ENCODE data around the gene POU5F1.
A peak's percentile ranks its signal among the peaks of the same experiment; 100 is the strongest.
"Not testable (repeated sequence)": the region's sequence is repeated elsewhere in the genome, so short reads cannot be mapped to it uniquely, and the experiment has no call there.

The POU5F1 gene

DNA sequence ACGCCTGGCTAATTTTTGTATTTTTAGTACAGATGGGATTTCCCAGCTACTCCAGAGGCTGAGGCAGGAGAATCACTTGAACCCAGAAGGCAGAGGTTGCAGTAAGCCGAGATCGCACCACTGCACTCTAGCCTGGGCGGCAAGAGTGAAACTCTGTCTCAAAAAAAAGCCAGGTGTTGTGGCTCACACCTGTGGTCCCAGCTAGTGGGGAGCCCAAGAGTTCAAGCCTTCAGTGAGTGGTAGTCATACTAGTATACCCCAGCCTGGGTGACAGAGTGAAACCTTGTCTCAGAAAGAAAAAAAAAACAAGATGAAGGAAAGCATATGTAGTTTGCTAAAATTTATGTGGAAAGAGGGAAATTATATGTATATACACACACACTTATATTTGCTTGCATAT is 20.0 kb upstream of the POU5F1 start:
- DNase-seq (ENCODE audit: low read depth): no peak

- not testable (repeated sequence) for DNase-seq (ENCODE audit: low read depth)
Observed at GRCh38 chr6:31189223-31189622, 18.7 kb upstream of the POU5F1 start.

- no peak for DNase-seq (ENCODE audit: low read depth)
Observed at GRCh38 chr6:31187780-31188194, 17.3 kb upstream of the POU5F1 start.

DNA sequence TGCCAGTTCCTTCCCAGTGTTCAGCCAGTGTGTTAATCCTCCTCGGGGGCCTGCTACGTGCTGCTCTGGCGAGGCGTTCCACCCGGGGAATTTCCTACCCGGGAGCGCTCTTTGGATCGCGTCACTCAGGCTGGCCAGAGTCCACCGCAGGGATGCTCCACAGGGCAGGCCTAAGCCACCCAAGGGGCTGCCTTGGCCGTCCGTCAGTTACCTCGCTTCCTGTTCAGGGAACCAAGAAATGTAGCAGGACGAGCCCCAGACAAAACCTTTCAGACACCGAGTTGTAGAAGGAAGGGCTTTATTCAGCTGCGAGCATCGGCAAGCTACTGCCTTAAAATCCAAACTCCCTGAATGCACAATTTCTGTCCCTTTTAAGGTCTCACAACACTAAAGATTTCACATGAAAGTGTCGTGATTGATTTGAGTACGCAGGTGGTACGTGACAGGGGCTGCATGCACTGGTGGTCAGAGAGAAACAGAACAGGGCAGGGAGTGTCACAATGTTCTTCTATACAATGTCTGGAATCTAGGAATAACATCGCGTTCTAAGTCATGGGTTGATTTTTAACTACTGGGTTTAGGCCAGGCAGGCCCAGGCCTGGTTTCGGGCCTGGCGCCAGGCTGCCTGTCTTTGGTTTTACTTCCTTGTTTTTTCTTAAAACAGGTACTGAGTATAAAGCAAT is 15.7 kb upstream of the POU5F1 start:
- no peak for DNase-seq (ENCODE audit: low read depth)

DNA sequence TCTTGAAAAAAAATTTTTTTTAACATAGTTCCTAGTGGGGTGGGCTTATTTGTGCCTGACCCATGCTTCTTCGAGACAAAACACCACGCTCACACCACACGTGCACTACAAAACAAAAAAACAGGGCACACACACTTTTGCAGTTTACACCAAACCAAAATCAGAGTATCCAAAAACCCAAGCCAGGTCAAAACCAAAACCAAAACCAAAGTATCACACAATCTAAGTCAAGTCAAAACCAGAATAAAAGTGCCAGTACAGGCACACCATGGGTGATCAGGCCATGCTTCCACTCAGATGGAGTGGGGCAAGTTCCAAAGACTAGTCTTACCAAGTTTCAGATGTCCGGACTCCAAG is 15.2 kb upstream of the POU5F1 start:
- DNase-seq (ENCODE audit: low read depth): not testable (repeated sequence)

- DNase-seq (ENCODE audit: low read depth): not testable (repeated sequence)
Observed at GRCh38 chr6:31183859-31184258, 13.4 kb upstream of the POU5F1 start.

- not testable (repeated sequence) for DNase-seq (ENCODE audit: low read depth)
Observed at GRCh38 chr6:31183287-31183686, 12.8 kb upstream of the POU5F1 start.

DNA sequence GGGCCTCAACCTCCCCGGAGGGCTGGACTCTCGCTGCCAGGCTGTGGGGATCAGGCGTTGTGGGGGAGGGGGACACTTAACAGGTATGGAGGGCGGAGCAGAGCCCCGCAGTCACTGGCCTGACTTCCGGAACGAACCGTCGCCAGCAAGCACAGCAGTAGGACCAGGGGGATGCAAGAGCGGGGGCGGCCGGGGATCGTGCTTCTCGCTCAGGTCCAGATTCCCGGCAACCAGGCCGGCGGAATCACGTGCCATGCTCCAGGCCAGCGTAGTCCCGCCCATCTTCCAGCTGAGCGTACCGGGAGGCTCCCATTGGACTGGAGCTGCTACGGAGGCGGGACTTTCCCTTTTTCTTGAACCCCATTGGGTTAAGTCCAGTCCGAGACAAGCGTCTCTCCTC is 10.0 kb upstream of the POU5F1 start:
- DNase-seq (ENCODE audit: low read depth): no peak

GRCh38 chr6:31179896-31180295 is 9.4 kb upstream of the POU5F1 start:
- DNase-seq (ENCODE audit: low read depth): no peak

DNA sequence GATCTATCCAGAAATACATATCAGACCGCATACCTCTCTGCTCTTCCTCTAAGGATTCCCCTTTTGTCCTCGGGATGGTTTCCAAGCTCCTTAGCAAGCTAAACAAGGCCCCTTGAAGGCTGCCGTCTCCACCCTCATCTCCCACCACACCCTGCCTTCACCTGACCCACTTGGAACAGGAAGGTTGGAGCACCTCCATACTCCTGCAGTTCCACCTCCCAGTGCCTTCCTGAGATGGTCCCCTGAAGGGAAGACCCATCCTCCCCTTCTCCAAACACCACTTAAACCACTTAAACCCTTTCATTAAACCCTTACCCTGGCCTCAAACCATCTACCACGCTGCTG is 8.5 kb upstream of the POU5F1 start:
- no peak for DNase-seq (ENCODE audit: low read depth)

DNA sequence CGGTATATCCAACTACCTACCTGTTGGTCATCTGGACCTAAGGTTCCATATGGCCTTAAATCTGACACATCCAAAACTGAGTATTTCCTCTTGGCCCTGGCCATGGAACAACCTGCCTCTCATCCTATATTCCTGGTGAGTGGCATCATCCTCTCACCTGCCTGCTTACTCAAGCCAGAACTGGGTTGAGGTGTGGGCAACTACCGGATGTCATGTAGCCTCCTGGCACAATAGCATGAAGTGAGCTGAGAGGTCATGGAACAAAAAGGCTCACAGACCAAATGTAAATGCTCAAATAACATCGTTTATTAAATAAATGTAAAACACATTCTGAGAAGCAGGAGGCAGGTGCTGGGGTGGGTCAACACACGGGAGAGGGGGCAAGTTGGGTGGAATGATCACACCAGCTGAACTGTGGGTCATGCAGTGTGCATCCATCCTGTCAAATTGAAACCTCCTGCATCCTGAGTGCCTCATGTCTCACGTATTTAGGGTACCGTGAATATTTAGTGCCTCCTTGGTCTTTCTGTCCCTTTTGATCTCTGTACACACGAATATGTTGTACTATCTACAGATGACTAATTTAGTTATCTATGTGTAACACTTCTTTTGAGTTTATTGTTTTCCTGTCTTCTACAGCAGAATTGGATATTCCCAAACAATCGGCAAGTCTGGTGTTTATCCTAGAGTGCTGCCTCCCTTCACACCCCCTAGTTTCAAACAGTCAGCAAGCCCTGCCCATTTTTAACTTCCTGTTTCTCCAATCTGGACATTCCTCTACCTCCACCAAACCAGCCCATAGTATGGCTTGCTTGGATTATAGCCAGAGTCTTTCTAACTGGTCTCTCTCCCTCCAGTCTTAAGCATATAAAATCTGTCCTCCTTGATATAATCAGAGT is 7.9 kb upstream of the POU5F1 start:
- DNase-seq (ENCODE audit: low read depth): no peak

- peak; percentile 22 for DNase-seq (ENCODE audit: low read depth)
Observed at GRCh38 chr6:31175971-31176370, 5.5 kb upstream of the POU5F1 start.

GRCh38 chr6:31174378-31174777 is 3.9 kb upstream of the POU5F1 start:
- DNase-seq (ENCODE audit: low read depth): no peak

DNA sequence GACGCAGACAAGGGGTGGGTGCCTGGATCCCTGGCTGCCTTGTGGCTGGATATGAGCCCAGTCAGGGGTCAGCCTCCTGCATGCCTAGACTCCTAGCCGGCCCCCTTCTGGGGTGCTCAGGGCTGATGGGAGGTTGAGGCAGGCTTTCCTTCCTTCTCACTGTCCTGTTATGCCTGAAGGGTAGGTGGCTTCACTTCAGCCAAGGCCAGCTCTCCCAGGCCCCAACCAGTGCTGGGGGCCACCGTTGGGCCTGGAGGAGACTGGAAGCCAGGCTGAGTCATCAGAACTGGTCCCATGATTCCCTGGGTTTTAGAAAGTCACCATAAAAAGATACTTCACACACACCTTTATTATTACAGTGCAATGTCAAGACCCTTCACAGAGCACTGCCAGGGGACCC is 2.9 kb upstream of the POU5F1 start:
- DNase-seq (ENCODE audit: low read depth): no peak

GRCh38 chr6:31172973-31173384 is 2.5 kb upstream of the POU5F1 start:
- no peak for DNase-seq (ENCODE audit: low read depth)

DNA sequence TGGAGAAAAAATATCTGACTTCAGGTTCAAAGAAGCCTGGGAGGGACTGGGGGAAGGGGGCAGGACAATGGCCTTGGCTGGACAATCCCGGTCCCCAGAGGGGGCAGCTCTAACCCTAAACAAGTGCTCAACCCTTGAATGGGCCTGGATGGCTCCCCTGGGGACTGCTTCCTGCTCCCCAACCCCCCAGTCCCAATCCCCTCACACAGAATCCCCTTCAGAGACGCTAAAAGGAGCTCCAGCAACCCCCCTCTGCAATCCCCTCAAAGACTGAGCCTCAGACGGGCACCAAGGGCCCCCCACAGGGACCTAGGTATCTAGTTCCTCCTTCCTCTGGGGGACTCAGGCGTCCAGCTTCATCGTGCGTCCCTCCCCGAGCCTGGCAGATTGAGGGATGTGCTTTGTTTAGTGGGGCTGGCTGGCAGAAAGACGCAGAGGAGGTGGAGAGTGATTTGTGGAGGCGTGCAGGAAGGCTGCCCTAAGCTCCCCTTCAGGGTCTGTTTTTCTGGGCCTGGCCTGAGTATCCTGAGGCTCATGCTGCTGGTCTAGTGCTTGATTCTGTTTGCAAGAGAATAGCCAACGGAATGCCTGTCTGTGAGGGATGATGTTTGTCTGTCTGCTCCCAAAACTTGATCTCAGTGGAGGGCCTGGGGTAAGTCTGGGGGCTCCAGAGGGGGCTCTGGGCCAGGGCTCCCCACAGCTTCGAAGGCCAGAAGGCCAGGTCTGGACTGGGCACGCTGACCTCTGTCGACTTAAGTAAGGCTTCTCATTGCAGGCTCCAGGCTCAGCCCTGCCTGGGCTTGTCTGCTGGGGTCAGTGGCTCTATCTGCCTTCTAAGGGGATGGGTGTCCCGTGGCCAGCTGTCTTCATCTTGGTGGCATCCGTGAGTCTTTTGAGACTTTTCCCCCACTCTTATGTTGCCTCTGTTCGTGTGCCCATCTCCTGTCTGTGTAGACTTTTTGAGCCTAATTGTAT is 1.7 kb upstream of the POU5F1 start:
- no peak for DNase-seq (ENCODE audit: low read depth)

GRCh38 chr6:31170987-31171671 is 647 bp upstream of the POU5F1 start:
- DNase-seq (ENCODE audit: low read depth): no peak

DNA sequence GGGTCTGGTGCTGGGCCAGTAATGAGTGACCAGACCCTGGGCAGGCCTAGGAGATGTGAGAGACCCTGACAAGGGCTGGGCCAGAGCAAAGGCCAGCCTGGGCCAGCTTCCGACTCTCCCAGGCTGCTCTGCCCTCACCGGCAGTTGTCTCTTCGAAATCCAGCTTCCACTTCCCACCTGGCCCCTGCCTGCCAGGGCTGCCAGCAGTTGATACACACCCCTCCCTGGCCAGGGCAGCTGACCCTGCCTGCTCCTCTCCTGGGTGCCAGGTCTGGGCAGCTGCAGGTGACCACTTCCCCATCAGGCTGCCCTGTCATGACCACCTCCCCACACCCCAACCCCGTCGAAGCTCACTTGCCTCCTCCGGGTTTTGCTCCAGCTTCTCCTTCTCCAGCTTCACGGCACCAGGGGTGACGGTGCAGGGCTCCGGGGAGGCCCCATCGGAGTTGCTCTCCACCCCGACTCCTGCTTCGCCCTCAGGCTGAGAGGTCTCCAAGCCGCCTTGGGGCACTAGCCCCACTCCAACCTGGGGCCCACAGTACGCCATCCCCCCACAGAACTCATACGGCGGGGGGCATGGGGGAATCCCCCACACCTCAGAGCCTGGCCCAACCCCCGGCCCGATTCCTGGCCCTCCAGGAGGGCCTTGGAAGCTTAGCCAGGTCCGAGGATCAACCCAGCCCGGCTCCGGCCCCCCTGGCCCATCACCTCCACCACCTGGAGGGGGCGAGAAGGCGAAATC is 453 bp downstream of the POU5F1 start:
- not testable (repeated sequence) for DNase-seq (ENCODE audit: low read depth)

DNA sequence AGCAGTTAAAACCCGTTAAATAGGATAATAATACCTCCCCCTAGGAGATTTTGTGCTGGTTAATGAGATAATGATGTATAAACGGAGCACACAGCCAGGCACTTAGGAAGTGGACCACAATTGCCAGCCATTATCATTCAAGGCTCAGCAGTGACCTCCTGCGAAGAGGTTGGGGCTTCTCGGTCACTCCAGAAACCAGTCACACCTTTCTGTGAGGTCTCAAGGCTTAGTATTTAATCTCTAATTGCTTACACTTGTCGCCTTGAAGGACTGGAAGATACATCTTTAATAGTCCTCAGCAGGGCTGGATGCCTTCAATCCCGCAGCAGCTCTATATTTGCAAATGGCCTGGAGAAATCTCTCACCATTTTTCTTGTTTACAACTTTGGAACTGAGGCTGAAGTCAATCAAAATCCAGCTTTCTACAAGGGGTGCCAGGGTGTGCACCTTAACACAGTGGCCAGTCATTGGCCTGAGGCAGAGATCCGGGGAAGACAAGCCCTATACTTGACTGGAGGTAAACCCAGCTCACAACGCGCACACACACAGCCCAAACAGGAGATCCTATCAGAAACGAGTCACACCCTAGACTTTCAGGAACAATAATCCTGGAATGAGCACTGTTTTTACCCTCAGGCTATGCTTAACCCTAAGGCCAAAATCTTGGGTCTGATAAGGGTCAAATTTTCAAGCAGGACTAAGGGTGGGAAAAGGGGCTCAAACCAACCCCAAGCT is 1.2 kb downstream of the POU5F1 start:
- no peak for DNase-seq (ENCODE audit: low read depth)

- no peak for DNase-seq (ENCODE audit: low read depth)
Observed at GRCh38 chr6:31168606-31169005, 1.9 kb downstream of the POU5F1 start.

Data from non-pigmented ciliary epithelial cell (primary cell).